H1 (cell line): ENCODE data around the gene RIMS3. TPM values are rescaled to one million over a fixed set of nuclear protein-coding genes. Genes with fewer than 3 reads are reported as not detected.

Experiments
- CTCF ChIA-PET: fragments of 300-600 bp; sonication (Branson Sonifier 250); formaldehyde crosslinking; loops from one replicate; lab custom pipeline; 2021; ENCODE audit not compliant: partially characterized antibody; lab: Charles Lee
- POLR2A ChIA-PET: fragments of 300-600 bp; sonication (Branson Sonifier 250); formaldehyde crosslinking; loops from one replicate; lab custom pipeline; 2021; ENCODE audit warnings: inconsistent platforms; ENCODE audit not compliant: partially characterized antibody; lab: Charles Lee
- DNase-seq, 2 experiments: peaks; one replicate each; pipeline versions ENCODE4 v3.0.0 to v3.0.0-alpha.2; 2010 to 2022; ENCODE audit warnings: low spot score in 2 of 2, low read depth in 1 of 2, mixed read lengths in 1 of 2
- FAIRE-seq: peaks from 2 replicates; lab custom pipeline; 2011; peaks lifted over from hg19 to GRCh38; lab: Jason Lieb, UNC
- H2AFZ ChIP-seq: 2 replicates; pipeline ENCODE4 v1.8.1; 2012; ENCODE audit warnings: low read length, inconsistent platforms
- H2AK5ac ChIP-seq: 2 replicates; pipeline ENCODE4 v1.6.1; 2013; ENCODE audit warnings: low read depth, low read length
- H2BK120ac ChIP-seq: replicated peaks from 2 replicates; pipeline ENCODE3; 2013; ENCODE audit warnings: low read depth, low read length, inconsistent platforms
- H2BK12ac ChIP-seq: 2 replicates; pipeline ENCODE4 v1.6.1; 2013; ENCODE audit warnings: low read depth, low read length
- H2BK15ac ChIP-seq: 2 replicates; pipeline ENCODE4 v1.6.1; 2013; ENCODE audit warnings: low read length
- H2BK20ac ChIP-seq: 2 replicates; pipeline ENCODE4 v1.6.1; 2013; ENCODE audit warnings: low read length
- H2BK5ac ChIP-seq: 2 replicates; pipeline ENCODE4 v1.6.1; 2013; ENCODE audit warnings: low read depth, low read length
- H3K14ac ChIP-seq: 2 replicates; pipeline ENCODE4 v1.6.1; 2013; ENCODE audit warnings: inconsistent platforms; ENCODE audit not compliant: insufficient read length
- H3K18ac ChIP-seq: 2 replicates; pipeline ENCODE4 v1.6.1; 2013; ENCODE audit warnings: low read length; ENCODE audit errors: extremely low read depth
- H3K23ac ChIP-seq: 2 replicates; pipeline ENCODE4 v1.6.1; 2013; ENCODE audit warnings: inconsistent platforms; ENCODE audit not compliant: insufficient read length
- H3K23me2 ChIP-seq: 2 replicates; pipeline ENCODE4 v1.6.1; 2013; ENCODE audit warnings: low read depth, low read length
- H3K27ac ChIP-seq: 2 replicates; pipeline ENCODE4 v1.6.1; 2011; ENCODE audit warnings: low read depth, low read length, inconsistent platforms
- H3K27me3 ChIP-seq, 4 experiments: replicated peaks in 1 of 4; 1 replicate in 1 of 4; 2 replicates in 3 of 4; pipeline versions ENCODE4 v1.6.1 to v1.8.1; 2011 to 2013; ENCODE audit warnings: low read length in 3 of 4, mild to moderate bottlenecking in 3 of 4, inconsistent platforms in 2 of 4, mixed read lengths in 2 of 4, moderate library complexity in 1 of 4; ENCODE audit not compliant: control insufficient read depth in 3 of 4, insufficient read depth in 3 of 4; ENCODE audit errors: extremely low read depth in 1 of 4
- H3K36me3 ChIP-seq, 4 experiments: 2 replicates each; pipeline versions ENCODE4 v1.6.1 to v1.8.1; 2011 to 2013; ENCODE audit warnings: mild to moderate bottlenecking in 4 of 4, low read length in 3 of 4, moderate library complexity in 2 of 4, control low read depth in 1 of 4, inconsistent platforms in 1 of 4; ENCODE audit not compliant: insufficient read depth in 4 of 4, control insufficient read depth in 2 of 4
- H3K4ac ChIP-seq: replicated peaks from 2 replicates; pipeline ENCODE3; 2013; ENCODE audit warnings: low read length, low read depth, mixed read lengths, inconsistent platforms; ENCODE audit not compliant: insufficient read length
- H3K4me1 ChIP-seq, 4 experiments: replicated peaks in 1 of 4; 1 replicate in 1 of 4; 2 replicates in 3 of 4; pipeline versions ENCODE4 v1.6.1 to v1.8.1; 2011 to 2013; ENCODE audit warnings: low read length in 3 of 4, inconsistent platforms in 2 of 4, mixed read lengths in 1 of 4; ENCODE audit not compliant: insufficient read depth in 4 of 4, control insufficient read depth in 3 of 4
- H3K4me2 ChIP-seq, 2 experiments: 2 replicates each; pipeline versions ENCODE4 v1.6.1 to v1.8.1; 2011 to 2013; ENCODE audit warnings: low read depth in 2 of 2, low read length in 2 of 2, control low read depth in 1 of 2, inconsistent platforms in 1 of 2, mild to moderate bottlenecking in 1 of 2; ENCODE audit not compliant: insufficient read depth in 1 of 2
- H3K4me3 ChIP-seq, 4 experiments: fragments of 200-600, 300-600 bp in 1 of 4; sonication (generic), shearing (Covaris generic), sonication (Bioruptor Twin) in 1 of 4; 2 replicates each; pipeline versions ENCODE4 v1.5.1 to v1.8.1; 2011 to 2016; ENCODE audit warnings: low read length in 4 of 4, low read depth in 3 of 4, control low read depth in 2 of 4, inconsistent platforms in 2 of 4, mild to moderate bottlenecking in 2 of 4, mixed read lengths in 1 of 4, moderate library complexity in 1 of 4; ENCODE audit not compliant: insufficient read depth in 2 of 4; ENCODE audit errors: extremely low read depth in 1 of 4
- H3K56ac ChIP-seq: replicated peaks from 2 replicates; pipeline ENCODE3; 2013; ENCODE audit warnings: low read depth, mild to moderate bottlenecking, mixed read lengths, low read length, inconsistent platforms; ENCODE audit not compliant: insufficient read length
- H3K79me1 ChIP-seq: 2 replicates; pipeline ENCODE4 v1.6.1; 2013; ENCODE audit warnings: low read depth, low read length, control low read depth
- H3K79me2 ChIP-seq, 2 experiments: 2 replicates each; pipeline versions ENCODE4 v1.6.1 to v1.8.1; 2012 to 2013; ENCODE audit warnings: low read length in 2 of 2, mild to moderate bottlenecking in 2 of 2, inconsistent platforms in 1 of 2; ENCODE audit not compliant: insufficient read depth in 2 of 2, control insufficient read depth in 1 of 2
- H3K9ac ChIP-seq, 4 experiments: replicated peaks in 1 of 4; 1 replicate in 1 of 4; 2 replicates in 3 of 4; pipeline versions ENCODE4 v1.6.1 to v1.8.1; 2011 to 2013; ENCODE audit warnings: low read depth in 3 of 4, low read length in 3 of 4, control low read depth in 2 of 4, mild to moderate bottlenecking in 2 of 4, moderate library complexity in 2 of 4, inconsistent platforms in 1 of 4; ENCODE audit errors: extremely low read depth in 1 of 4
- H3K9me3 ChIP-seq, 2 experiments: 2 replicates each; pipeline versions ENCODE4 v1.6.1 to v1.8.1; 2012 to 2013; ENCODE audit warnings: mild to moderate bottlenecking in 2 of 2, moderate library complexity in 2 of 2, control low read depth in 1 of 2, inconsistent platforms in 1 of 2, low read depth in 1 of 2, low read length in 1 of 2, mixed read lengths in 1 of 2; ENCODE audit not compliant: insufficient read depth in 2 of 2
- H4K20me1 ChIP-seq, 2 experiments: replicated peaks in 1 of 2; 2 replicates each; pipeline versions ENCODE3 to v1.8.1; 2011 to 2013; ENCODE audit warnings: inconsistent platforms in 2 of 2, low read length in 2 of 2, mild to moderate bottlenecking in 1 of 2; ENCODE audit not compliant: insufficient read depth in 2 of 2, control insufficient read depth in 1 of 2
- H4K5ac ChIP-seq: 2 replicates; pipeline ENCODE4 v1.6.1; 2013; ENCODE audit warnings: low read length, low read depth, mixed read lengths, inconsistent platforms; ENCODE audit not compliant: insufficient read length
- H4K8ac ChIP-seq: 2 replicates; pipeline ENCODE4 v1.8.0; 2013; ENCODE audit warnings: mild to moderate bottlenecking, moderate library complexity, low read length, inconsistent platforms; ENCODE audit not compliant: insufficient read depth; ENCODE audit errors: extremely low read depth
- H4K91ac ChIP-seq: replicated peaks from 2 replicates; pipeline ENCODE3; 2013; ENCODE audit warnings: low read length, mixed read lengths, inconsistent platforms; ENCODE audit not compliant: insufficient read length
- POU5F1 ChIP-seq: IDR thresholded peaks from 2 replicates; pipeline ENCODE4 v1.6.1; 2011; ENCODE audit warnings: low read depth, mild to moderate bottlenecking, low read length, moderate library complexity
- SP4 ChIP-seq: IDR thresholded peaks from 2 replicates; pipeline ENCODE4 v1.6.1; 2012; ENCODE audit warnings: low read length, inconsistent platforms
- WGBS, 2 experiments: shearing (Covaris generic) in 1 of 2; methylation state at CpG; one replicate each; pipeline versions ENCODE4 v1.1.6 to v1.1.7; 2013 to 2015; ENCODE audit warnings: low lambda C conversion rate in 2 of 2, mixed read lengths in 2 of 2, inconsistent platforms in 1 of 2, low coverage in 1 of 2, missing lambda C conversion rate in 1 of 2; ENCODE audit not compliant: insufficient replicate concordance in 2 of 2, insufficient coverage in 1 of 2, insufficient read length in 1 of 2; ENCODE audit errors: extremely low coverage in 1 of 2, missing lambda C conversion rate in 1 of 2; 5-methylcytosine and 5-hydroxymethylcytosine counted together
- polyA plus RNA-seq, 7 experiments: library from polyadenylated mRNA; depleted of rRNA in 3 of 7; stranded (reverse) in 5 of 7; unstranded in 2 of 7; fragments of >200 nt in 5 of 7; fragments of 200-250 nt in 2 of 7; gene quantifications; 1 replicate in 5 of 7; 2 replicates in 1 of 7; 4 replicates in 1 of 7; pipeline versions ENCODE4 v1.2.1 to v1.2.3, GENCODE V29; 2011 to 2013; ENCODE audit warnings: missing spikeins in 2 of 7, mixed read lengths in 2 of 7
- total RNA-seq: library from RNA; stranded (reverse); fragmentation: NEBNext Ultra II Directional; extraction: Animal tissue kit (Norgen Biotek cat#: 25700); gene quantifications from 2 replicates; pipeline ENCODE4 v1.2.1, GENCODE V29; 2021

The RIMS3 gene
- total and polyA plus RNA-seq, 2 of the 8 experiments (the other 6 are each of a cell fraction or from before 2014, with no cell fraction given) = 13.3 to 20.6 TPM

GRCh38 chr1:40687059-40687458, 21.6 kb upstream of the RIMS3 start:
- Histone ChIP-seq H2BK20ac (no peak overlapping the region), H3K79me1 (no peaks in the 10 kb centered on the region), H3K27ac (no peak overlapping the region), H3K36me3 (peaks cover 0 to 11% (median 8%) of the 10 kb centered on the region in 4 experiments; a peak in 5 of 8 replicates), H3K9me3 (no peaks in the 10 kb centered on the region), H3K18ac (no peak overlapping the region), H2BK15ac (no peak overlapping the region), H3K79me2 (peaks cover 0 to 28% of the 10 kb centered on the region in 2 experiments; a peak in 3 of 4 replicates), H3K9ac (no peak overlapping the region), H4K5ac (no peak overlapping the region), H3K4me2 (no peak overlapping the region), H3K14ac (no peak overlapping the region), H4K20me1 (peaks cover 2 to 11% of the 10 kb centered on the region in 2 experiments), H3K4ac (no peak overlapping the region), H2BK5ac (no peak overlapping the region), H3K27me3 (no peaks in the 10 kb centered on the region), H2AK5ac (no peak overlapping the region), H3K4me3 (no peak overlapping the region), H2BK12ac (no peak overlapping the region), H2BK120ac (no peak overlapping the region), H3K23ac (no peak overlapping the region), H3K56ac (no peak overlapping the region), H2AFZ (no peak overlapping the region), H3K23me2 (no peaks in the 10 kb centered on the region; the same call in 1 of the 2 replicates), H4K8ac (no peak overlapping the region)
- no peak for DNase-seq
- no peak for FAIRE-seq
- 97% methylated on average over 6 of the region's 7 CpGs; no CpG with 5 or more reads in 1 of the 2 experiments for WGBS, 2 experiments
- ChIA-PET POLR2A (interaction anchor here (2.9 to 9.4 kb wide), 2 partner anchors 8 to 20 kb away, joined by 18 to 293 read pairs; no protein-coding TSS in a partner anchor), CTCF (interaction anchor here (1.0 to 2.5 kb wide), 4 partner anchors 8 to 93 kb away, joined by 3 to 6 read pairs (median 4); no protein-coding TSS in a partner anchor)
- TF ChIP-seq SP4 = no peak
- no peak for TF ChIP-seq POU5F1
- TF ChIP-seq, all 59 proteins: peak for 0
- Histone ChIP-seq H3K4me1 (peaks cover 0 to 4% (median 0%) of the 10 kb centered on the region in 4 experiments; a peak in 1 of 7 replicates), H4K91ac (no peak overlapping the region)
